Measurements from ENCODE around the gene HIPK2.

HIPK2 gene

GRCh38 chr7:139680676-139681462 is 96.9 kb downstream of the HIPK2 start:
- Histone ChIP-seq H3K9ac (ENCODE audit: insufficient read length) (no peak overlapping the region), H3K4me3 (no peak overlapping the region), H3K27ac (no peak overlapping the region), H3K36me3 (ENCODE audit: insufficient read depth, low read length) (no peaks in the 10 kb centered on the region), H3K9me3 (ENCODE audit: low read depth, low read length) (no peaks in the 10 kb centered on the region)
- no peak for DNase-seq (ENCODE audit: low read depth, low spot score)
- TF ChIP-seq FOXP2 (optimal IDR thresholded peaks at IDR 0.05; ENCODE audit: control extremely low read depth, extremely low read length, insufficient read depth) = no peak
- no peak for TF ChIP-seq POLR2AphosphoS5 (IDR thresholded peaks at IDR 0.05; ENCODE audit: borderline replicate concordance, low read depth, low read length)
- TF ChIP-seq EZH2 (IDR thresholded peaks at IDR 0.05) = no peak

GRCh38 chr7:139679731-139680594 is 97.8 kb downstream of the HIPK2 start:
- H3K9ac ChIP-seq (ENCODE audit: insufficient read length) = no peak overlapping the region
- no peak for TF ChIP-seq FOXP2 (optimal IDR thresholded peaks at IDR 0.05; ENCODE audit: control extremely low read depth, extremely low read length, insufficient read depth)
- H3K27ac ChIP-seq = no peak overlapping the region
- no peak for DNase-seq (ENCODE audit: low read depth, low spot score)
- no peak overlapping the region for H3K4me3 ChIP-seq
- no peaks in the 10 kb centered on the region for H3K9me3 ChIP-seq (ENCODE audit: low read depth, low read length)
- no peaks in the 10 kb centered on the region for H3K36me3 ChIP-seq (ENCODE audit: insufficient read depth, low read length)

GRCh38 chr7:139676390-139676789 is 101.4 kb downstream of the HIPK2 start:
- no peaks in the 10 kb centered on the region for H3K9me3 ChIP-seq (ENCODE audit: low read depth, low read length)
- no peak overlapping the region for H3K27ac ChIP-seq
- no peak for TF ChIP-seq EZH2 (IDR thresholded peaks at IDR 0.05)
- TF ChIP-seq FOXP2 (optimal IDR thresholded peaks at IDR 0.05; ENCODE audit: control extremely low read depth, extremely low read length, insufficient read depth) = no peak
- no peak for TF ChIP-seq POLR2AphosphoS5 (IDR thresholded peaks at IDR 0.05; ENCODE audit: borderline replicate concordance, low read depth, low read length)
- DNase-seq (ENCODE audit: low read depth, low spot score) = no peak
- H3K36me3 ChIP-seq (ENCODE audit: insufficient read depth, low read length) = no peaks in the 10 kb centered on the region
- H3K9ac ChIP-seq (ENCODE audit: insufficient read length) = no peak overlapping the region
- H3K4me3 ChIP-seq = no peak overlapping the region

- Histone ChIP-seq H3K4me3 (no peak overlapping the region), H3K9ac (ENCODE audit: insufficient read length) (no peak overlapping the region), H3K36me3 (ENCODE audit: insufficient read depth, low read length) (no peaks in the 10 kb centered on the region), H3K9me3 (ENCODE audit: low read depth, low read length) (no peaks in the 10 kb centered on the region), H3K27ac (no peak overlapping the region)
- TF ChIP-seq FOXP2 (optimal IDR thresholded peaks at IDR 0.05; ENCODE audit: control extremely low read depth, extremely low read length, insufficient read depth) = no peak
- TF ChIP-seq POLR2AphosphoS5 (IDR thresholded peaks at IDR 0.05; ENCODE audit: borderline replicate concordance, low read depth, low read length) = no peak
- no peak for TF ChIP-seq EZH2 (IDR thresholded peaks at IDR 0.05)
- no peak for DNase-seq (ENCODE audit: low read depth, low spot score)
Measured at GRCh38 chr7:139675127-139676125, 102.4 kb downstream of the HIPK2 start.

GRCh38 chr7:139674752-139675126 is 103.1 kb downstream of the HIPK2 start:
- no peak for TF ChIP-seq FOXP2 (optimal IDR thresholded peaks at IDR 0.05; ENCODE audit: control extremely low read depth, extremely low read length, insufficient read depth)
- TF ChIP-seq EZH2 (IDR thresholded peaks at IDR 0.05) = no peak
- TF ChIP-seq POLR2AphosphoS5 (IDR thresholded peaks at IDR 0.05; ENCODE audit: borderline replicate concordance, low read depth, low read length) = no peak
- no peak for DNase-seq (ENCODE audit: low read depth, low spot score)
- H3K9ac ChIP-seq (ENCODE audit: insufficient read length) = no peak overlapping the region
- H3K4me3 ChIP-seq = no peak overlapping the region
- no peaks in the 10 kb centered on the region for H3K36me3 ChIP-seq (ENCODE audit: insufficient read depth, low read length)
- H3K9me3 ChIP-seq (ENCODE audit: low read depth, low read length) = no peaks in the 10 kb centered on the region
- no peak overlapping the region for H3K27ac ChIP-seq

GRCh38 chr7:139674341-139674740 is 103.5 kb downstream of the HIPK2 start:
- Histone ChIP-seq H3K27ac (no peak overlapping the region), H3K36me3 (ENCODE audit: insufficient read depth, low read length) (no peaks in the 10 kb centered on the region), H3K9ac (ENCODE audit: insufficient read length) (no peak overlapping the region), H3K4me3 (no peak overlapping the region), H3K9me3 (ENCODE audit: low read depth, low read length) (no peaks in the 10 kb centered on the region)
- no peak for DNase-seq (ENCODE audit: low read depth, low spot score)
- TF ChIP-seq EZH2 (IDR thresholded peaks at IDR 0.05) (no peak), POLR2AphosphoS5 (IDR thresholded peaks at IDR 0.05; ENCODE audit: borderline replicate concordance, low read depth, low read length) (no peak), FOXP2 (optimal IDR thresholded peaks at IDR 0.05; ENCODE audit: control extremely low read depth, extremely low read length, insufficient read depth) (no peak)

GRCh38 chr7:139673762-139674161 is 104.0 kb downstream of the HIPK2 start:
- Histone ChIP-seq H3K27ac (no peak overlapping the region), H3K36me3 (ENCODE audit: insufficient read depth, low read length) (no peaks in the 10 kb centered on the region), H3K9ac (ENCODE audit: insufficient read length) (no peak overlapping the region), H3K4me3 (no peak overlapping the region), H3K9me3 (ENCODE audit: low read depth, low read length) (no peaks in the 10 kb centered on the region)
- TF ChIP-seq POLR2AphosphoS5 (IDR thresholded peaks at IDR 0.05; ENCODE audit: borderline replicate concordance, low read depth, low read length) = no peak
- TF ChIP-seq EZH2 (IDR thresholded peaks at IDR 0.05) = no peak
- TF ChIP-seq FOXP2 (optimal IDR thresholded peaks at IDR 0.05; ENCODE audit: control extremely low read depth, extremely low read length, insufficient read depth) = no peak
- DNase-seq (ENCODE audit: low read depth, low spot score) = no peak
